H1 (cell line): ENCODE results near the gene TNNI2. TPM values are rescaled to one million over a fixed set of nuclear protein-coding genes. Genes with fewer than 3 reads are reported as not detected.

Experiments used
- CTCF ChIA-PET: fragments of 300-600 bp; sonication (Branson Sonifier 250); formaldehyde crosslinking; loops from one replicate; lab custom pipeline; 2021; ENCODE audit not compliant: partially characterized antibody; lab: Charles Lee
- POLR2A ChIA-PET: fragments of 300-600 bp; sonication (Branson Sonifier 250); formaldehyde crosslinking; loops from one replicate; lab custom pipeline; 2021; ENCODE audit warnings: inconsistent platforms; ENCODE audit not compliant: partially characterized antibody; lab: Charles Lee
- DNase-seq, 2 experiments: peaks; one replicate each; pipeline versions ENCODE4 v3.0.0 to v3.0.0-alpha.2; 2010 to 2022; ENCODE audit warnings: low spot score in 2 of 2, low read depth in 1 of 2, mixed read lengths in 1 of 2
- FAIRE-seq: peaks from 2 replicates; lab custom pipeline; 2011; peaks lifted over from hg19 to GRCh38; lab: Jason Lieb, UNC
- H2AFZ ChIP-seq: 2 replicates; pipeline ENCODE4 v1.8.1; 2012; ENCODE audit warnings: low read length, inconsistent platforms
- H2AK5ac ChIP-seq: 2 replicates; pipeline ENCODE4 v1.6.1; 2013; ENCODE audit warnings: low read depth, low read length
- H2BK120ac ChIP-seq: replicated peaks from 2 replicates; pipeline ENCODE3; 2013; ENCODE audit warnings: low read depth, low read length, inconsistent platforms
- H2BK12ac ChIP-seq: 2 replicates; pipeline ENCODE4 v1.6.1; 2013; ENCODE audit warnings: low read depth, low read length
- H2BK15ac ChIP-seq: 2 replicates; pipeline ENCODE4 v1.6.1; 2013; ENCODE audit warnings: low read length
- H2BK20ac ChIP-seq: 2 replicates; pipeline ENCODE4 v1.6.1; 2013; ENCODE audit warnings: low read length
- H2BK5ac ChIP-seq: 2 replicates; pipeline ENCODE4 v1.6.1; 2013; ENCODE audit warnings: low read depth, low read length
- H3K14ac ChIP-seq: 2 replicates; pipeline ENCODE4 v1.6.1; 2013; ENCODE audit warnings: inconsistent platforms; ENCODE audit not compliant: insufficient read length
- H3K18ac ChIP-seq: 2 replicates; pipeline ENCODE4 v1.6.1; 2013; ENCODE audit warnings: low read length; ENCODE audit errors: extremely low read depth
- H3K23ac ChIP-seq: 2 replicates; pipeline ENCODE4 v1.6.1; 2013; ENCODE audit warnings: inconsistent platforms; ENCODE audit not compliant: insufficient read length
- H3K23me2 ChIP-seq: 2 replicates; pipeline ENCODE4 v1.6.1; 2013; ENCODE audit warnings: low read depth, low read length
- H3K27ac ChIP-seq: 2 replicates; pipeline ENCODE4 v1.6.1; 2011; ENCODE audit warnings: low read depth, low read length, inconsistent platforms
- H3K27me3 ChIP-seq, 4 experiments: replicated peaks in 1 of 4; 1 replicate in 1 of 4; 2 replicates in 3 of 4; pipeline versions ENCODE4 v1.6.1 to v1.8.1; 2011 to 2013; ENCODE audit warnings: low read length in 3 of 4, mild to moderate bottlenecking in 3 of 4, inconsistent platforms in 2 of 4, mixed read lengths in 2 of 4, moderate library complexity in 1 of 4; ENCODE audit not compliant: control insufficient read depth in 3 of 4, insufficient read depth in 3 of 4; ENCODE audit errors: extremely low read depth in 1 of 4
- H3K36me3 ChIP-seq, 4 experiments: 2 replicates each; pipeline versions ENCODE4 v1.6.1 to v1.8.1; 2011 to 2013; ENCODE audit warnings: mild to moderate bottlenecking in 4 of 4, low read length in 3 of 4, moderate library complexity in 2 of 4, control low read depth in 1 of 4, inconsistent platforms in 1 of 4; ENCODE audit not compliant: insufficient read depth in 4 of 4, control insufficient read depth in 2 of 4
- H3K4ac ChIP-seq: replicated peaks from 2 replicates; pipeline ENCODE3; 2013; ENCODE audit warnings: low read length, low read depth, mixed read lengths, inconsistent platforms; ENCODE audit not compliant: insufficient read length
- H3K4me1 ChIP-seq, 4 experiments: replicated peaks in 1 of 4; 1 replicate in 1 of 4; 2 replicates in 3 of 4; pipeline versions ENCODE4 v1.6.1 to v1.8.1; 2011 to 2013; ENCODE audit warnings: low read length in 3 of 4, inconsistent platforms in 2 of 4, mixed read lengths in 1 of 4; ENCODE audit not compliant: insufficient read depth in 4 of 4, control insufficient read depth in 3 of 4
- H3K4me2 ChIP-seq, 2 experiments: 2 replicates each; pipeline versions ENCODE4 v1.6.1 to v1.8.1; 2011 to 2013; ENCODE audit warnings: low read depth in 2 of 2, low read length in 2 of 2, control low read depth in 1 of 2, inconsistent platforms in 1 of 2, mild to moderate bottlenecking in 1 of 2; ENCODE audit not compliant: insufficient read depth in 1 of 2
- H3K4me3 ChIP-seq, 4 experiments: fragments of 200-600, 300-600 bp in 1 of 4; sonication (generic), shearing (Covaris generic), sonication (Bioruptor Twin) in 1 of 4; 2 replicates each; pipeline versions ENCODE4 v1.5.1 to v1.8.1; 2011 to 2016; ENCODE audit warnings: low read length in 4 of 4, low read depth in 3 of 4, control low read depth in 2 of 4, inconsistent platforms in 2 of 4, mild to moderate bottlenecking in 2 of 4, mixed read lengths in 1 of 4, moderate library complexity in 1 of 4; ENCODE audit not compliant: insufficient read depth in 2 of 4; ENCODE audit errors: extremely low read depth in 1 of 4
- H3K56ac ChIP-seq: replicated peaks from 2 replicates; pipeline ENCODE3; 2013; ENCODE audit warnings: low read depth, mild to moderate bottlenecking, mixed read lengths, low read length, inconsistent platforms; ENCODE audit not compliant: insufficient read length
- H3K79me1 ChIP-seq: 2 replicates; pipeline ENCODE4 v1.6.1; 2013; ENCODE audit warnings: low read depth, low read length, control low read depth
- H3K79me2 ChIP-seq, 2 experiments: 2 replicates each; pipeline versions ENCODE4 v1.6.1 to v1.8.1; 2012 to 2013; ENCODE audit warnings: low read length in 2 of 2, mild to moderate bottlenecking in 2 of 2, inconsistent platforms in 1 of 2; ENCODE audit not compliant: insufficient read depth in 2 of 2, control insufficient read depth in 1 of 2
- H3K9ac ChIP-seq, 4 experiments: replicated peaks in 1 of 4; 1 replicate in 1 of 4; 2 replicates in 3 of 4; pipeline versions ENCODE4 v1.6.1 to v1.8.1; 2011 to 2013; ENCODE audit warnings: low read depth in 3 of 4, low read length in 3 of 4, control low read depth in 2 of 4, mild to moderate bottlenecking in 2 of 4, moderate library complexity in 2 of 4, inconsistent platforms in 1 of 4; ENCODE audit errors: extremely low read depth in 1 of 4
- H3K9me3 ChIP-seq, 2 experiments: 2 replicates each; pipeline versions ENCODE4 v1.6.1 to v1.8.1; 2012 to 2013; ENCODE audit warnings: mild to moderate bottlenecking in 2 of 2, moderate library complexity in 2 of 2, control low read depth in 1 of 2, inconsistent platforms in 1 of 2, low read depth in 1 of 2, low read length in 1 of 2, mixed read lengths in 1 of 2; ENCODE audit not compliant: insufficient read depth in 2 of 2
- H4K20me1 ChIP-seq, 2 experiments: replicated peaks in 1 of 2; 2 replicates each; pipeline versions ENCODE3 to v1.8.1; 2011 to 2013; ENCODE audit warnings: inconsistent platforms in 2 of 2, low read length in 2 of 2, mild to moderate bottlenecking in 1 of 2; ENCODE audit not compliant: insufficient read depth in 2 of 2, control insufficient read depth in 1 of 2
- H4K5ac ChIP-seq: 2 replicates; pipeline ENCODE4 v1.6.1; 2013; ENCODE audit warnings: low read length, low read depth, mixed read lengths, inconsistent platforms; ENCODE audit not compliant: insufficient read length
- H4K8ac ChIP-seq: 2 replicates; pipeline ENCODE4 v1.8.0; 2013; ENCODE audit warnings: mild to moderate bottlenecking, moderate library complexity, low read length, inconsistent platforms; ENCODE audit not compliant: insufficient read depth; ENCODE audit errors: extremely low read depth
- H4K91ac ChIP-seq: replicated peaks from 2 replicates; pipeline ENCODE3; 2013; ENCODE audit warnings: low read length, mixed read lengths, inconsistent platforms; ENCODE audit not compliant: insufficient read length
- KDM5A ChIP-seq: fragments of 200-600 bp; IDR thresholded peaks from 2 replicates; pipeline ENCODE4 v1.7.1; 2012; ENCODE audit warnings: mild to moderate bottlenecking, low read length, inconsistent platforms, mixed read lengths
- POU5F1 ChIP-seq: IDR thresholded peaks from 2 replicates; pipeline ENCODE4 v1.6.1; 2011; ENCODE audit warnings: low read depth, mild to moderate bottlenecking, low read length, moderate library complexity
- RNF2 ChIP-seq: fragments of 200-900, 300-1000 bp; sonication (generic); IDR thresholded peaks from 2 replicates; pipeline ENCODE4 v1.7.1; 2016; ENCODE audit warnings: borderline replicate concordance, low read depth, mild to moderate bottlenecking, antibody characterized with exemption, low read length; ENCODE audit not compliant: poor library complexity, severe bottlenecking; ENCODE audit errors: missing control alignments
- WGBS, 2 experiments: shearing (Covaris generic) in 1 of 2; methylation state at CpG; one replicate each; pipeline versions ENCODE4 v1.1.6 to v1.1.7; 2013 to 2015; ENCODE audit warnings: low lambda C conversion rate in 2 of 2, mixed read lengths in 2 of 2, inconsistent platforms in 1 of 2, low coverage in 1 of 2, missing lambda C conversion rate in 1 of 2; ENCODE audit not compliant: insufficient replicate concordance in 2 of 2, insufficient coverage in 1 of 2, insufficient read length in 1 of 2; ENCODE audit errors: extremely low coverage in 1 of 2, missing lambda C conversion rate in 1 of 2; 5-methylcytosine and 5-hydroxymethylcytosine counted together
- polyA plus RNA-seq, 7 experiments: library from polyadenylated mRNA; depleted of rRNA in 3 of 7; stranded (reverse) in 5 of 7; unstranded in 2 of 7; fragments of >200 nt in 5 of 7; fragments of 200-250 nt in 2 of 7; gene quantifications; 1 replicate in 5 of 7; 2 replicates in 1 of 7; 4 replicates in 1 of 7; pipeline versions ENCODE4 v1.2.1 to v1.2.3, GENCODE V29; 2011 to 2013; ENCODE audit warnings: missing spikeins in 2 of 7, mixed read lengths in 2 of 7
- total RNA-seq: library from RNA; stranded (reverse); fragmentation: NEBNext Ultra II Directional; extraction: Animal tissue kit (Norgen Biotek cat#: 25700); gene quantifications from 2 replicates; pipeline ENCODE4 v1.2.1, GENCODE V29; 2021

Gene TNNI2
- total and polyA plus RNA-seq, 2 of the 8 experiments (the other 6 are each of a cell fraction or from before 2014, with no cell fraction given): not detected

- no peaks in the 10 kb centered on the region for H3K9me3 ChIP-seq
- no peak for FAIRE-seq
- no peak overlapping the region for H2BK120ac ChIP-seq
- H3K18ac ChIP-seq: no peak overlapping the region
- no peak overlapping the region for H3K27ac ChIP-seq
- POLR2A ChIA-PET: no interaction called here
- H3K4me2 ChIP-seq: no peak overlapping the region
- no peak overlapping the region for H2BK5ac ChIP-seq
- no peaks in the 10 kb centered on the region for H3K79me1 ChIP-seq
- H3K56ac ChIP-seq: peak overlapping the region; percentile 86
- no peak overlapping the region for H2BK20ac ChIP-seq
- no peak overlapping the region for H3K4me3 ChIP-seq
- H3K4ac ChIP-seq: no peak overlapping the region
- H2BK15ac ChIP-seq: no peak overlapping the region
- H2BK12ac ChIP-seq: no peak overlapping the region
- peaks cover 0 to 16% (median 5%) of the 10 kb centered on the region in 4 experiments; a peak in 5 of 7 replicates for H3K4me1 ChIP-seq
- H2AFZ ChIP-seq: no peak overlapping the region
- DNase-seq: no peak
- 76% methylated on average over 4 of the region's 4 CpGs; no CpG with 5 or more reads in 1 of the 2 experiments for WGBS, 2 experiments
- no peaks in the 10 kb centered on the region for H3K36me3 ChIP-seq
- H3K79me2 ChIP-seq: no peaks in the 10 kb centered on the region
- H4K91ac ChIP-seq: no peak overlapping the region
- H3K23ac ChIP-seq: no peak overlapping the region
- H4K5ac ChIP-seq: no peak overlapping the region
- H4K20me1 ChIP-seq: peaks cover 0 to 2% of the 10 kb centered on the region in 2 experiments
- no peak overlapping the region for H2AK5ac ChIP-seq
- H4K8ac ChIP-seq: no peak overlapping the region
- CTCF ChIA-PET: interaction anchor here (1.1 to 1.8 kb wide), 3 partner anchors 13 to 290 kb away, joined by 3 to 6 read pairs (median 4); no protein-coding TSS in a partner anchor
- no peak overlapping the region for H3K14ac ChIP-seq
- H3K23me2 ChIP-seq: peaks cover 12% of the 10 kb centered on the region; the same call in 1 of the 2 replicates
- no peak overlapping the region for H3K9ac ChIP-seq
- H3K27me3 ChIP-seq: no peaks in the 10 kb centered on the region; a peak in 1 of 7 replicates
- TF ChIP-seq POU5F1 (no peak), KDM5A (no peak), RNF2 (no peak)
Measured at GRCh38 chr11:1861435-1862411, 22.9 kb downstream of the TNNI2 start.
